RWPE2 (cell line): ENCODE measurements around the gene KCNG3.

Source experiments
- ATAC-seq: fragments of 200-7000 bp; cut with Tn5 transposase; 3 replicates; pipeline ENCODE4 v1.9.1; 2021; ENCODE audit warnings: low read depth
- DNase-seq: peaks from one replicate; pipeline ENCODE4 v3.0.0-alpha.2; 2020; ENCODE audit warnings: low spot score
- H3K27ac ChIP-seq: fragments of 450-650 bp; 2 replicates; pipeline ENCODE4 v1.5.1; 2017; ENCODE audit warnings: mild to moderate bottlenecking; ENCODE audit not compliant: poor library complexity, severe bottlenecking
- H3K27me3 ChIP-seq: fragments of 250-450 bp; sonication (Bioruptor Pico); 2 replicates; pipeline ENCODE4 v1.5.1; 2021; ENCODE audit warnings: mild to moderate bottlenecking, moderate library complexity; ENCODE audit not compliant: insufficient read depth, poor library complexity, severe bottlenecking
- H3K36me3 ChIP-seq: fragments of 250-450 bp; sonication (Bioruptor Pico); 2 replicates; pipeline ENCODE4 v1.5.1; 2020; ENCODE audit warnings: low read depth, mild to moderate bottlenecking, moderate library complexity
- H3K4me1 ChIP-seq: fragments of 250-450 bp; sonication (Bioruptor Pico); 2 replicates; pipeline ENCODE4 v1.5.1; 2021; ENCODE audit warnings: mild to moderate bottlenecking, moderate library complexity; ENCODE audit not compliant: insufficient read depth, poor library complexity, severe bottlenecking
- H3K4me3 ChIP-seq: fragments of 250-450 bp; sonication (Bioruptor Pico); 2 replicates; pipeline ENCODE4 v1.5.1; 2021; ENCODE audit warnings: mild to moderate bottlenecking, moderate library complexity; ENCODE audit not compliant: severe bottlenecking
- H3K9me3 ChIP-seq: fragments of 250-450 bp; sonication (Bioruptor Pico); 2 replicates; pipeline ENCODE4 v1.5.1; 2021; ENCODE audit warnings: mild to moderate bottlenecking, moderate library complexity; ENCODE audit not compliant: severe bottlenecking
- TF ChIP-seq, protein P1 (sequence below): fragments of 450-650 bp; IDR thresholded peaks from one replicate; pipeline ENCODE4 v1.5.1; 2017; ENCODE audit warnings: mild to moderate bottlenecking, moderate library complexity; ENCODE audit not compliant: poor library complexity, severe bottlenecking

Gene KCNG3

GRCh38 chr2:42488297-42488696 is 5.5 kb downstream of the KCNG3 start:
- peaks cover 20% of the 10 kb centered on the region for H3K27me3 ChIP-seq
- TF ChIP-seq, protein P1, sequence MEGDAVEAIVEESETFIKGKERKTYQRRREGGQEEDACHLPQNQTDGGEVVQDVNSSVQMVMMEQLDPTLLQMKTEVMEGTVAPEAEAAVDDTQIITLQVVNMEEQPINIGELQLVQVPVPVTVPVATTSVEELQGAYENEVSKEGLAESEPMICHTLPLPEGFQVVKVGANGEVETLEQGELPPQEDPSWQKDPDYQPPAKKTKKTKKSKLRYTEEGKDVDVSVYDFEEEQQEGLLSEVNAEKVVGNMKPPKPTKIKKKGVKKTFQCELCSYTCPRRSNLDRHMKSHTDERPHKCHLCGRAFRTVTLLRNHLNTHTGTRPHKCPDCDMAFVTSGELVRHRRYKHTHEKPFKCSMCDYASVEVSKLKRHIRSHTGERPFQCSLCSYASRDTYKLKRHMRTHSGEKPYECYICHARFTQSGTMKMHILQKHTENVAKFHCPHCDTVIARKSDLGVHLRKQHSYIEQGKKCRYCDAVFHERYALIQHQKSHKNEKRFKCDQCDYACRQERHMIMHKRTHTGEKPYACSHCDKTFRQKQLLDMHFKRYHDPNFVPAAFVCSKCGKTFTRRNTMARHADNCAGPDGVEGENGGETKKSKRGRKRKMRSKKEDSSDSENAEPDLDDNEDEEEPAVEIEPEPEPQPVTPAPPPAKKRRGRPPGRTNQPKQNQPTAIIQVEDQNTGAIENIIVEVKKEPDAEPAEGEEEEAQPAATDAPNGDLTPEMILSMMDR = no peak
- no peak overlapping the region for H3K4me3 ChIP-seq
- DNase-seq (no peak), ATAC-seq (no peak)
- H3K9me3 ChIP-seq = no peaks in the 10 kb centered on the region
- H3K27ac ChIP-seq = no peak overlapping the region
- no peaks in the 10 kb centered on the region for H3K4me1 ChIP-seq
- no peaks in the 10 kb centered on the region for H3K36me3 ChIP-seq

- Histone ChIP-seq H3K36me3 (no peaks in the 10 kb centered on the region), H3K27me3 (peaks cover under 1% of the 10 kb centered on the region), H3K4me1 (no peaks in the 10 kb centered on the region), H3K4me3 (no peak overlapping the region), H3K9me3 (no peaks in the 10 kb centered on the region), H3K27ac (no peak overlapping the region)
- ATAC-seq (no peak), DNase-seq (no peak)
- TF ChIP-seq, protein P1 = no peak
Observed at GRCh38 chr2:42486145-42486906, 7.5 kb downstream of the KCNG3 start.

GRCh38 chr2:42480402-42480801 is 13.4 kb downstream of the KCNG3 start:
- TF ChIP-seq, protein P1 = no peak
- no peak for ATAC-seq
- no peaks in the 10 kb centered on the region for H3K4me1 ChIP-seq
- DNase-seq = no peak
- no peaks in the 10 kb centered on the region for H3K9me3 ChIP-seq
- H3K4me3 ChIP-seq = no peak overlapping the region
- no peaks in the 10 kb centered on the region for H3K36me3 ChIP-seq
- H3K27ac ChIP-seq = no peak overlapping the region
- H3K27me3 ChIP-seq = no peaks in the 10 kb centered on the region

DNA sequence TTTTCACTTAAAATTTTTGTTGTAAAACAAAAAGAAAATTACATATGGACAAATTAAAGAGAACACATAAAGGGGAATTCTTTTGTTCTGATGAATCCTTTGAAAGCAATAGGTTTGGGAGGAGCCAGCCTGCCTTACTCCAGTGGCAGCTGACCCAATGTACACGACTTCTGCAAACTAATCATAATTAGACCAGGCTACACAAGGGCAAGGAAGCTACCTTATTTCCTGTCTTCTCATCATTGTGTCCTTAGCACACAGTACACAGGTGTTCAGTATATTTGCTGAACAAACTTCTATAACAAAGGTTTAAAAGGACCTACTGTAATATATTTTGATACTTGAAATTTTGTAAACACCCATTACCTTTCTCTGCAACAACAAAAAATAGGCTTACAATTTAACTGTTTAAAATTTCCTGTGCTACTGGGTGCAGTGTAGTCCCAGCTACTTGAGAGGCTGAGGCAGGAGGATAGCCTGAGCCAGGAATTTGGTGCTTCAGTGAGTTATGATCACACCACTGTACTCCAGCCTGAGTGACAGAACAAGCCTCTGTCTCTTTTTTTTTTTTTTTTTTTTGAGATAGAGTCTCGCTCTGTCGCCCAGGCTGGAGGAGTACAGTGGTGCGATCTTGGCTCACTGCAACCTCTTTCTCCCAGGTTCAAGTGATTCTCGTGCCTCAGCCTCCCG is 18.9 kb downstream of the KCNG3 start:
- ATAC-seq = no peak
- no peak overlapping the region for H3K4me3 ChIP-seq
- no peaks in the 10 kb centered on the region for H3K36me3 ChIP-seq
- no peaks in the 10 kb centered on the region for H3K4me1 ChIP-seq
- no peaks in the 10 kb centered on the region for H3K9me3 ChIP-seq
- H3K27ac ChIP-seq = no peak overlapping the region
- no peak for DNase-seq
- TF ChIP-seq, protein P1 = no peak
- H3K27me3 ChIP-seq = no peaks in the 10 kb centered on the region

DNA sequence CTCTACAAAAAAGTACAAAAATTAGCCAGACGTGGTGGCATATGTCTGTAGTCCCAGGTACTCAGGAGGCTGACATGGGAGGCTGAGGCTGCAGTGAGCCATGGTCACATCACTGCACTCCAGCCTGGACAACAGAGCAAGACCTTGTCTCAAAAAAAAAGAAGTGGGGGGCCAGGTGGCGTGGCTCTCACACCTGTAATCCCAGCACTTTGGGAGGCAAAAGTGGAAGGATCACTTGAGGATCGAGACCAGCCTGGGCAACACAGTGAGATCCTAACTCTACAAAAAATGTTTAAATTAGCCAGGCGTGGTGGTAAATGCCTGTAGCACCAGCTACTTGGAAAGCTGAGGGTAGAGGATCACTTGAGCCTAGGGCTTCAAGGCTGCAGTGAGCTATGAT is 23.1 kb downstream of the KCNG3 start:
- Histone ChIP-seq H3K4me3 (no peak overlapping the region), H3K4me1 (no peaks in the 10 kb centered on the region), H3K27me3 (no peaks in the 10 kb centered on the region), H3K36me3 (no peaks in the 10 kb centered on the region), H3K27ac (no peak overlapping the region), H3K9me3 (no peaks in the 10 kb centered on the region)
- DNase-seq (no peak), ATAC-seq (no peak)
- TF ChIP-seq, protein P1 = no peak
